HepG2 (cell line): ENCODE data around the gene HLA-DMB. TPM values are rescaled to one million over a fixed set of nuclear protein-coding genes. Genes with fewer than 3 reads are reported as not detected.
A peak's percentile ranks its signal among the peaks of the same experiment; 100 is the strongest.

Experiments
- CENPBD1 ChIP-seq: sonication (generic); formaldehyde crosslinking; IDR thresholded peaks from 2 replicates; pipeline ENCODE4 v1.8.0; 2022; ENCODE audit warnings: missing genetic modification reagents, low read depth, mild to moderate bottlenecking, borderline replicate concordance
- HNRNPH1 ChIP-seq: fragments of 200-400 bp; formaldehyde crosslinking; optimal IDR thresholded peaks from 2 replicates; pipeline ENCODE3; 2017; ENCODE audit warnings: mild to moderate bottlenecking, low read depth, low read length
- HNRNPK ChIP-seq: fragments of 200-400 bp; formaldehyde crosslinking; IDR thresholded peaks from 2 replicates; pipeline ENCODE4 v1.6.1; 2018; ENCODE audit warnings: low read length, low read depth, moderate library complexity, mild to moderate bottlenecking; ENCODE audit not compliant: poor library complexity, severe bottlenecking
- KDM3A ChIP-seq: IDR thresholded peaks from 2 replicates; pipeline ENCODE4 v1.6.1; 2018; ENCODE audit warnings: low read depth, missing compliant biosample characterization
- KLF13 ChIP-seq: sonication (generic); formaldehyde crosslinking; IDR thresholded peaks from 2 replicates; pipeline ENCODE4 v1.4.0; 2020; ENCODE audit warnings: mild to moderate bottlenecking, missing genetic modification reagents
- KLF16 ChIP-seq, 2 experiments: sonication (generic) in 1 of 2; formaldehyde crosslinking in 1 of 2; IDR thresholded peaks; 2 replicates each; pipeline versions ENCODE4 v1.6.1 to v1.8.0; 2016 to 2023; ENCODE audit warnings: missing genetic modification reagents in 2 of 2, missing compliant biosample characterization in 1 of 2
- KLF9 ChIP-seq: IDR thresholded peaks from 2 replicates; pipeline ENCODE4 v1.6.1; 2016; ENCODE audit warnings: low read depth
- MBNL3 ChIP-seq: fragments of 250-450 bp; sonication (Bioruptor Pico); conservative IDR thresholded peaks from 2 replicates; pipeline ENCODE4 v1.8.0; 2022; ENCODE audit warnings: mild to moderate bottlenecking, inconsistent platforms
- MTF2 ChIP-seq: sonication (generic); formaldehyde crosslinking; IDR thresholded peaks from 2 replicates; pipeline ENCODE4 v1.5.0; 2020; ENCODE audit warnings: missing genetic modification reagents, borderline replicate concordance
- PHF20 ChIP-seq: sonication (generic); formaldehyde crosslinking; IDR thresholded peaks from 2 replicates; pipeline ENCODE4 v1.5.0; 2020; ENCODE audit warnings: mild to moderate bottlenecking, missing genetic modification reagents
- RFXANK ChIP-seq: IDR thresholded peaks from 2 replicates; pipeline ENCODE4 v1.6.1; 2016
- SMARCE1 ChIP-seq: fragments of 450-650 bp; IDR thresholded peaks from 2 replicates; pipeline ENCODE4 v1.6.1; 2017; ENCODE audit warnings: borderline replicate concordance
- USF2 ChIP-seq, 2 experiments: sonication (generic) in 1 of 2; formaldehyde crosslinking in 1 of 2; IDR thresholded peaks; 2 replicates each; pipeline versions ENCODE4 v1.5.1 to v1.6.1; 2011 to 2020; ENCODE audit warnings: borderline replicate concordance in 1 of 2, low read depth in 1 of 2, low read length in 1 of 2, mild to moderate bottlenecking in 1 of 2, missing genetic modification reagents in 1 of 2, moderate library complexity in 1 of 2
- ZBTB7B ChIP-seq: sonication (generic); formaldehyde crosslinking; IDR thresholded peaks from 2 replicates; pipeline ENCODE4 v1.4.0; 2020; ENCODE audit warnings: missing genetic modification reagents
- ZNF234 ChIP-seq: sonication (generic); formaldehyde crosslinking; conservative IDR thresholded peaks from 2 replicates; pipeline ENCODE4 v1.5.1; 2020; ENCODE audit warnings: mild to moderate bottlenecking, missing genetic modification reagents
- ZNF253 ChIP-seq: sonication (generic); formaldehyde crosslinking; IDR thresholded peaks from 2 replicates; pipeline ENCODE4 v1.8.0; 2022; ENCODE audit warnings: mild to moderate bottlenecking, missing genetic modification reagents, borderline replicate concordance
- ZNF34 ChIP-seq: sonication (generic); formaldehyde crosslinking; IDR thresholded peaks from 2 replicates; pipeline ENCODE4 v1.4.0; 2020; ENCODE audit warnings: mild to moderate bottlenecking, missing genetic modification reagents, borderline replicate concordance
- ZNF501 ChIP-seq: sonication (generic); formaldehyde crosslinking; IDR thresholded peaks from 2 replicates; pipeline ENCODE4 v1.5.1; 2020; ENCODE audit warnings: mild to moderate bottlenecking, moderate library complexity, missing genetic modification reagents
- ZNF546 ChIP-seq: sonication (generic); formaldehyde crosslinking; conservative IDR thresholded peaks from 2 replicates; pipeline ENCODE4 v1.8.1; 2023; ENCODE audit warnings: mild to moderate bottlenecking, missing genetic modification reagents
- ZNF552 ChIP-seq: sonication (generic); formaldehyde crosslinking; IDR thresholded peaks from 2 replicates; pipeline ENCODE4 v1.9.0; 2022; ENCODE audit warnings: missing genetic modification reagents, mild to moderate bottlenecking, borderline replicate concordance
- ZNF670 ChIP-seq: sonication (generic); formaldehyde crosslinking; IDR thresholded peaks from 2 replicates; pipeline ENCODE4 v1.8.0; 2022; ENCODE audit warnings: mild to moderate bottlenecking, missing genetic modification reagents, borderline replicate concordance
- ZNF674 ChIP-seq: sonication (generic); formaldehyde crosslinking; IDR thresholded peaks from 2 replicates; pipeline ENCODE4 v1.5.0; 2020; ENCODE audit warnings: low read depth, mild to moderate bottlenecking, missing genetic modification reagents
- ZNF678 ChIP-seq: sonication (generic); formaldehyde crosslinking; IDR thresholded peaks from 2 replicates; pipeline ENCODE4 v1.4.0; 2020; ENCODE audit warnings: mild to moderate bottlenecking, missing genetic modification reagents
- ZNF710 ChIP-seq: sonication (generic); formaldehyde crosslinking; IDR thresholded peaks from 2 replicates; pipeline ENCODE4 v1.5.0; 2020; ENCODE audit warnings: mild to moderate bottlenecking, missing genetic modification reagents, borderline replicate concordance
- ZNF773 ChIP-seq: sonication (generic); formaldehyde crosslinking; IDR thresholded peaks from 2 replicates; pipeline ENCODE4 v1.4.0; 2020; ENCODE audit warnings: missing genetic modification reagents, borderline replicate concordance
- ZSCAN22 ChIP-seq: sonication (generic); formaldehyde crosslinking; IDR thresholded peaks from 2 replicates; pipeline ENCODE4 v1.4.0; 2020; ENCODE audit warnings: mild to moderate bottlenecking, missing genetic modification reagents
- polyA plus RNA-seq, 8 experiments: library from polyadenylated mRNA; depleted of rRNA in 3 of 8; stranded (reverse) in 7 of 8; unstranded in 1 of 8; fragments of >200 nt; fragmentation: Illumina TruSeq in 4 of 8; extraction: Trizol in 4 of 8; gene quantifications; 2 replicates each; pipeline versions ENCODE4 v1.2.1 to v1.2.3, GENCODE V29; 2011 to 2016; ENCODE audit warnings: low read depth in 4 of 8, missing spikeins in 1 of 8, mixed read lengths in 1 of 8; ENCODE audit not compliant: insufficient read depth in 1 of 8
- total RNA-seq, 5 experiments: library from RNA; depleted of rRNA; stranded (reverse); fragments of >200 nt; fragmentation: Illumina TruSeq; extraction: Trizol; gene quantifications; 2 replicates each; pipeline ENCODE4 v1.2.3, GENCODE V29; 2016; ENCODE audit warnings: low read depth in 1 of 5

The HLA-DMB gene
- total and polyA plus RNA-seq, 2 of the 13 experiments (the other 11 are each of a cell fraction or from before 2014, with no cell fraction given) = not detected

- TF ChIP-seq MBNL3 (no peak), SMARCE1 (no peak), MTF2 (CRISPR knock-in tag) (no peak), PHF20 (CRISPR knock-in tag) (peak; percentile 61; the same call in 1 of the 2 replicates), CENPBD1 (CRISPR knock-in tag) (no peak), ZNF501 (CRISPR knock-in tag) (no peak), ZBTB7B (no peak), ZNF670 (CRISPR knock-in tag) (0 out of 2 replicates have a peak, but pooled peaks have one; percentile 61), ZNF546 (CRISPR knock-in tag) (0 out of 2 replicates have a peak, but pooled peaks have one; percentile 57), KDM3A (CRISPR knock-in tag) (peak; percentile 34; the same call in 1 of the 2 replicates), KLF9 (CRISPR knock-in tag) (peak; percentile 21; the same call in 1 of the 2 replicates), ZNF34 (CRISPR knock-in tag) (no peak), KLF13 (CRISPR knock-in tag) (peak; percentile 46; the same call in 1 of the 2 replicates), RFXANK (peak; percentile 97), ZNF773 (CRISPR knock-in tag) (no peak; the same call in 1 of the 2 replicates), ZNF253 (CRISPR knock-in tag) (peak; percentile 76; the same call in 1 of the 2 replicates), ZSCAN22 (CRISPR knock-in tag) (no peak), USF2 (IDR thresholded peaks at IDR 0.05; ENCODE audit: low read depth, low read length) (no peak), USF2 (CRISPR knock-in tag; IDR thresholded peaks at IDR 0.05; ENCODE audit: borderline replicate concordance) (no peak), ZNF674 (CRISPR knock-in tag) (no peak; the same call in 1 of the 2 replicates), KLF16 (CRISPR knock-in tag; IDR thresholded peaks at IDR 0.05) (peak in 1 of 2 experiments; percentile 90; a peak in 2 of 4 replicates), ZNF678 (no peak), ZNF710 (peak; percentile 50), HNRNPH1 (peak; percentile 60), HNRNPK (peak; percentile 61), ZNF552 (CRISPR knock-in tag) (no peak; the same call in 1 of the 2 replicates), ZNF234 (CRISPR knock-in tag) (peak; percentile 54; the same call in 1 of the 2 replicates)
Observed at GRCh38 chr6:32971581-32972352, 30.9 kb upstream of the HLA-DMB start (continued).
